ENCODE measurements around the gene RBM17.

RBM17 gene

DNA sequence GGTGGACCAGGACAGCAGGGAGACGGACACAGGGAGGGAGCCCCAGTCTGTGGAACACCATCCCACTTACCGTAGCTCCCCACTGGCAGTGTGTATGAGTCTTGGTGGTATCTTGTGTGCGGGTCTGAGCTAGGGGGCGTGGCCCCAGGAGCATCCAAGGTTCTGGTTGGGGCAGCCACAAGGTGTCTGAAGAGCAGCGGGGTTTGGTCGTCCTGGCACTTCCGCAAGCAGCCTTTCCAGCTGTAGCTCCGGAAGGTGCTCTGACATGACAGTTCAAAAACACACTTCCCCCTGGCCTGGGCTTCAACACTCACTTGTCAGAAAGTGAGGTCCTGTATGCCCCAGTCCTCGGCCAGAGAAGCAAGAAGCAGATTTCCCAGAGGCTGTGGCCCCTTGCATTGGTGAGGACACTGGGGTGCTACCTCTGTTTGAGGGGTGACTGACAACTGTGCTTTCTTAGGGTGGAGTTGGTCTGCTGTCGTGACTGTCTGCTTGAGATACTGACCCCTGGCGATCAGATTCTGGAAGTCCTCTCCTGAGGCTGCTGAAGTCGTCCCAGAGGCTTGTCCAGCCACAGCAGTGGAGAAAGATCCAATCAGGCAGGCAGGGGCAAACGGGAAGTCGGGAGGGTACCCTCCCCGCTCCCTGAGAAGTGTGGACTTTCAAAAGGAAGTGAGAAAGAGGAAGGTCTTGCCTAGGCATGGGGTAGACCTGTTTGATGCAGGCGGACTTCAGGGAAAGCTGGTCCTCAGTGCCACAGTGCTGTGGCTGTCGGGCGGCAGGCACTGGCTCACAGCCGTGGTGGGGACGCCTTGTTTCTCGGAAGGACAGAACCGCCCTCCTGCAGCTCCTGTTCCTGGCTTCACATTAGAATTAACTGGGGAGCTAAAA is 62.5 kb downstream of the RBM17 start:
- in situ Hi-C loops (cut with HindIII; ENCODE audit: low sequenced_read_pairs) = no loop called here
- DNase-seq (ENCODE audit: low read depth, low spot score) = peak; percentile 69
- no peak overlapping the region for H3K4me3 ChIP-seq (ENCODE audit: low read depth, low read length)
- peak; percentile 83 for TF ChIP-seq CTCF (IDR thresholded peaks at IDR 0.05; ENCODE audit: low read depth, low read length)

GRCh38 chr10:6153845-6154244 is 65.0 kb downstream of the RBM17 start:
- in situ Hi-C loops (cut with HindIII; ENCODE audit: low sequenced_read_pairs) = no loop called here
- H3K4me3 ChIP-seq (ENCODE audit: low read depth, low read length) = no peak overlapping the region
- DNase-seq (ENCODE audit: low read depth, low spot score) = no peak
- TF ChIP-seq CTCF (IDR thresholded peaks at IDR 0.05; ENCODE audit: low read depth, low read length) = no peak

GRCh38 chr10:6154566-6154965 is 65.7 kb downstream of the RBM17 start:
- DNase-seq (ENCODE audit: low read depth, low spot score) = no peak
- in situ Hi-C loops (cut with HindIII; ENCODE audit: low sequenced_read_pairs) = no loop called here
- H3K4me3 ChIP-seq (ENCODE audit: low read depth, low read length) = no peak overlapping the region
- TF ChIP-seq CTCF (IDR thresholded peaks at IDR 0.05; ENCODE audit: low read depth, low read length) = no peak

DNA sequence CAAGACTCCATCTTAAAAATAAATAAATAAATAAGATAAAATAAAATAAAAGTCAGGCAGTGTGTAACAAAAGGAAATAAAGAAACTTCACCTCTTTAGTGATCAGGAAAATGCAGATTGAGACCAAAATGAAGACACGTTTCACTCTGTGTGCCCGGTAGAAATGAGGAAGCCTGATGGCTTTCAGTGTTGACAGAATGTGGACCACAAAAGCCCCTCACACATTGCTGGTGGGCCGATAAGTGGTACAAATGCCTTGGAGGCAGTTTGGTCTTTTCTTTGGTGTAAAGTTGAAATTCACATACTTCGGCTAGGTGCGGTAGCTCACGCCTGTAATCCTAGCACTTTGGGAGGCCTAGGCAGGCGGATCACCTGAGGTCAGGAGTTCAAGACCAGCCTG is 69.4 kb downstream of the RBM17 start:
- no peak for TF ChIP-seq CTCF (IDR thresholded peaks at IDR 0.05; ENCODE audit: low read depth, low read length)
- in situ Hi-C loops (cut with HindIII; ENCODE audit: low sequenced_read_pairs) = no loop called here
- no peak overlapping the region for H3K4me3 ChIP-seq (ENCODE audit: low read depth, low read length)
- DNase-seq (ENCODE audit: low read depth, low spot score) = no peak

DNA sequence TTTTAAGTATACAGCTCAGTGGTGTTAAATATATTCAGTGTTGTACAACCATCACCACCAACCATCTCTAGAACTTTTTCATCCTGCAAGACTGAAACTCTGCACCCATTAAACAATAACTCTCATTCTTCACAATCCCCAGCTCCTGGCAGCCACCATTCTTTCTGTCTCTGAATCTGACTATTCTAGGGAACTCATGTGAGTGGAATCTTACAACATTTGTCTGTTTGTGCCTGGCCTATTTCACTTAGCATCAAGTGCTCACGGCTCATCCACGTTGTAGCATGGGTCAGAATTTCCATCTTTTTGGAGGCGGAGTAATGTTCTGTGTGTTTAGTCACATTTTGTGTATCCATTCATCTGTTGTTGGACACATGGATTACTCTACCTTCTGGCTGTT is 73.1 kb downstream of the RBM17 start:
- no peak for DNase-seq (ENCODE audit: low read depth, low spot score)
- no peak overlapping the region for H3K4me3 ChIP-seq (ENCODE audit: low read depth, low read length)
- in situ Hi-C loops (cut with HindIII; ENCODE audit: low sequenced_read_pairs) = no loop called here
- no peak for TF ChIP-seq CTCF (IDR thresholded peaks at IDR 0.05; ENCODE audit: low read depth, low read length)

DNA sequence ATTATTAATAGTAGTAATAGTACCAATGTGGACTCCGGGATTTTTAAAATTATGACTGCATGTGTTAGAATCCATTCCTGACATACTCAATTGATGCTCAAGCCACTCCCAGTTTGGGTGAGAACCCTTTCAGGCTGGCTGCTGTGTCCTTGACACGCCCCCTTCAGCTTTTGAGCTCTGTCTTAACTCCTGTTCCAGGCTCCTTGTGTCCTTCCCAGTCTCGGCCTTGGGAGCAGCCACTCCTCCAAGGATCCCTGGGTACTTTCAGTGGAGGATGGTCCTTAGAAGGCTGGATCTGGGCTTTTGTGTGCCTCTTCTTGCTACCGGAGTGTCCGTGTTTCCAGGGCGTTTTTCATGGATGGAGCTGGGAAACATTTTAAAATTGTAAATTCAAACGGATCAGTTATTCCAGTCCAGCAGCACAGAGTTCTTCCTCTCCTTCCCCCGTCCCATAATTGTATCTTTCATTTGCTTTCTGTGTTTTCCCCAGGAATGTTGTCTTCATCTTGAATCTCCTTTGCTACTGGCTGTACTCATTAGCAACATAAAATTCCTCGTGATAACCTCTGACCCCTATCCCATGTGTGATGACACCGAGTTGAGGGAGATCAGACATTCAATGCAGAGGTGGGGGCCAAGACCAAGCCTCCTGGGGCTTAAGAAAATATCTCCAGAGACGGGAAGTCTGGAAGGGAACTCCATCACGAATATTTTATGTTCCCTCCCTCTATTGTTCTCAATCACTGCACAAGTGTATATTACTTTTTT is 73.9 kb downstream of the RBM17 start:
- DNase-seq (ENCODE audit: low read depth, low spot score) = no peak
- in situ Hi-C loops (cut with HindIII; ENCODE audit: low sequenced_read_pairs) = no loop called here
- no peak for TF ChIP-seq CTCF (IDR thresholded peaks at IDR 0.05; ENCODE audit: low read depth, low read length)
- H3K4me3 ChIP-seq (ENCODE audit: low read depth, low read length) = peak overlapping the region; percentile 35
